Panc1 (cell line): ENCODE results near the gene TRIM3. TPM values are rescaled to one million over a fixed set of nuclear protein-coding genes. Genes with fewer than 3 reads are reported as not detected.

Experiments
- ATAC-seq: fragments of 200-7000 bp; cut with Tn5 transposase; 2 replicates; pipeline ENCODE4 v1.9.1; 2020; ENCODE audit warnings: mild to moderate bottlenecking, moderate library complexity
- BruUV-seq: library from RNA; stranded (reverse); fragments of 400-500 nt; replicated peaks from 2 replicates; lab custom pipeline; 2021; lab: Mats Ljungman, UMichigan
- CTCF ChIA-PET: fragments of 300-600 bp; sonication (Branson Sonifier 250); formaldehyde crosslinking; loops from one replicate; lab custom pipeline; 2022; ENCODE audit warnings: antibody characterized with exemption; lab: Charles Lee
- POLR2A ChIA-PET: fragments of 300-600 bp; sonication (Branson Sonifier 250); formaldehyde crosslinking; loops from one replicate; lab custom pipeline; 2022; ENCODE audit warnings: antibody characterized with exemption; lab: Charles Lee
- DNase-seq: peaks from one replicate; pipeline ENCODE4 v3.0.0-alpha.2; 2010; ENCODE audit warnings: low read depth, low spot score
- H3K27ac ChIP-seq: 2 replicates; pipeline ENCODE4 v1.5.1; 2011; ENCODE audit warnings: mild to moderate bottlenecking, low read length, inconsistent platforms
- H3K27me3 ChIP-seq: fragments of 200-500 bp; sonication (Bioruptor generic); 2 replicates; pipeline ENCODE4 v1.6.0; 2014; ENCODE audit warnings: low read length, inconsistent platforms; ENCODE audit not compliant: control insufficient read depth, insufficient read depth
- H3K36me3 ChIP-seq: fragments of 200-500 bp; sonication (Bioruptor generic); 2 replicates; pipeline ENCODE4 v1.5.1; 2014; ENCODE audit warnings: inconsistent platforms, mild to moderate bottlenecking, low read length, moderate library complexity; ENCODE audit not compliant: control insufficient read depth, insufficient read depth
- H3K4me1 ChIP-seq: 2 replicates; pipeline ENCODE4 v1.5.1; 2011; ENCODE audit warnings: inconsistent platforms, mild to moderate bottlenecking, low read length, moderate library complexity; ENCODE audit not compliant: control insufficient read depth, insufficient read depth
- H3K4me3 ChIP-seq, 2 experiments: 2 replicates each; pipeline ENCODE4 v1.5.1; 2011 to 2012; ENCODE audit warnings: low read depth in 2 of 2, low read length in 2 of 2, mild to moderate bottlenecking in 2 of 2, inconsistent platforms in 1 of 2, moderate library complexity in 1 of 2
- H3K9me3 ChIP-seq: fragments of 200-500 bp; sonication (Bioruptor generic); 2 replicates; pipeline ENCODE4 v1.5.1; 2014; ENCODE audit warnings: low read depth, mild to moderate bottlenecking, inconsistent platforms, low read length, moderate library complexity; ENCODE audit not compliant: control insufficient read depth, insufficient read depth
- POLR2AphosphoS5 ChIP-seq: IDR thresholded peaks from 2 replicates; pipeline ENCODE4 v1.6.1; 2012; ENCODE audit warnings: mild to moderate bottlenecking, low read depth, low read length, moderate library complexity
- SIN3A ChIP-seq: IDR thresholded peaks from 2 replicates; pipeline ENCODE4 v1.6.1; 2012; ENCODE audit warnings: low read depth, mild to moderate bottlenecking, low read length, moderate library complexity, borderline replicate concordance; ENCODE audit not compliant: insufficient read depth
- TCF7L2 ChIP-seq: IDR thresholded peaks from 2 replicates; pipeline ENCODE4 v1.6.1; 2011; ENCODE audit warnings: mild to moderate bottlenecking, low read depth, low read length, inconsistent platforms
- in situ Hi-C: cut with HindIII; loops from 2 replicates; pipeline ENCODE4 v1.10.0; 2016; ENCODE audit warnings: low sequenced_read_pairs, low pct_unique_long_range_greater_than_20kb
- intact Hi-C: fragments of 100-400 bp; cut with micrococcal nuclease; formaldehyde crosslinking; loops from one replicate; pipeline ENCODE4 v1.10.0; 2022; ENCODE audit not compliant: unreplicated experiment
- total RNA-seq: library from RNA; stranded (reverse); gene quantifications from one replicate; pipeline ENCODE4 v1.2.1, GENCODE V29; 2021; ENCODE audit not compliant: unreplicated experiment
- TF ChIP-seq, protein P1 (sequence below), 2 experiments: IDR thresholded peaks; 2 replicates each; pipeline ENCODE4 v1.6.1; 2011 to 2012; ENCODE audit warnings: low read depth in 2 of 2, control low read depth in 1 of 2, low read length in 1 of 2, mild to moderate bottlenecking in 1 of 2, moderate library complexity in 1 of 2; ENCODE audit not compliant: insufficient read depth in 1 of 2
- TF ChIP-seq, protein P2 (sequence below): fragments of 450-650 bp; IDR thresholded peaks from 2 replicates; pipeline ENCODE4 v1.5.1; 2017; ENCODE audit warnings: mild to moderate bottlenecking

Gene TRIM3
- total RNA-seq, 1 experiment from 2014 or later = 35.4 TPM

DNA sequence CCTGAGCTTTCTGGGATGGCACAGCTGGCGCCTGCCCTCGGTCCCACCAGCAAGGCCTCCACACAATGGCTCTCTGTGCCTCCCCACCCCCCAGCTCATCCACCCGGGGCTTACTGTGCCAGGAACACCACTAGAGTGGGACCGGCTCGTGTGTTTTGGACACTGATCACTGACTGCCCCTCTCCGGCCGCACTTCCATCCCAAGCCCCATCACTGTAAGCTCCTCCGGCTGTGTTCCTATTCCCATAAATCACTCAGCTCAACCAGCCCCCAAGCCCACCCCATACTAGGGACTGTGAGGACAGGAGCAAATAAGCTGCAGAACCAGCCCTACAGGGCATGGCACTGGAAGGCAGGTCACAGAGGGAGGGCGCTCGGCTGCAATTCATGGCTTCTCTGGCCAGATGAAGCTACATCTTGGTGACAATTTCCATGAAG is 62.1 kb downstream of the TRIM3 start:
- Histone ChIP-seq H3K9me3 (no peaks in the 10 kb centered on the region), H3K4me1 (no peaks in the 10 kb centered on the region), H3K27me3 (no peaks in the 10 kb centered on the region), H3K4me3 (no peak overlapping the region), H3K27ac (no peak overlapping the region), H3K36me3 (no peaks in the 10 kb centered on the region)
- ATAC-seq = 0 out of 2 replicates have a peak, but pooled peaks have one; percentile 10
- in situ Hi-C loops = no loop called here
- BruUV-seq = no TSS peak
- intact Hi-C loops = no loop called here
- no peak for DNase-seq
- TF ChIP-seq, protein P1, sequence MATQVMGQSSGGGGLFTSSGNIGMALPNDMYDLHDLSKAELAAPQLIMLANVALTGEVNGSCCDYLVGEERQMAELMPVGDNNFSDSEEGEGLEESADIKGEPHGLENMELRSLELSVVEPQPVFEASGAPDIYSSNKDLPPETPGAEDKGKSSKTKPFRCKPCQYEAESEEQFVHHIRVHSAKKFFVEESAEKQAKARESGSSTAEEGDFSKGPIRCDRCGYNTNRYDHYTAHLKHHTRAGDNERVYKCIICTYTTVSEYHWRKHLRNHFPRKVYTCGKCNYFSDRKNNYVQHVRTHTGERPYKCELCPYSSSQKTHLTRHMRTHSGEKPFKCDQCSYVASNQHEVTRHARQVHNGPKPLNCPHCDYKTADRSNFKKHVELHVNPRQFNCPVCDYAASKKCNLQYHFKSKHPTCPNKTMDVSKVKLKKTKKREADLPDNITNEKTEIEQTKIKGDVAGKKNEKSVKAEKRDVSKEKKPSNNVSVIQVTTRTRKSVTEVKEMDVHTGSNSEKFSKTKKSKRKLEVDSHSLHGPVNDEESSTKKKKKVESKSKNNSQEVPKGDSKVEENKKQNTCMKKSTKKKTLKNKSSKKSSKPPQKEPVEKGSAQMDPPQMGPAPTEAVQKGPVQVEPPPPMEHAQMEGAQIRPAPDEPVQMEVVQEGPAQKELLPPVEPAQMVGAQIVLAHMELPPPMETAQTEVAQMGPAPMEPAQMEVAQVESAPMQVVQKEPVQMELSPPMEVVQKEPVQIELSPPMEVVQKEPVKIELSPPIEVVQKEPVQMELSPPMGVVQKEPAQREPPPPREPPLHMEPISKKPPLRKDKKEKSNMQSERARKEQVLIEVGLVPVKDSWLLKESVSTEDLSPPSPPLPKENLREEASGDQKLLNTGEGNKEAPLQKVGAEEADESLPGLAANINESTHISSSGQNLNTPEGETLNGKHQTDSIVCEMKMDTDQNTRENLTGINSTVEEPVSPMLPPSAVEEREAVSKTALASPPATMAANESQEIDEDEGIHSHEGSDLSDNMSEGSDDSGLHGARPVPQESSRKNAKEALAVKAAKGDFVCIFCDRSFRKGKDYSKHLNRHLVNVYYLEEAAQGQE (IDR thresholded peaks at IDR 0.05; ENCODE audit: insufficient read depth in 1 of 2, low read depth in 2 of 2, low read length in 1 of 2) = no peak
- TF ChIP-seq SIN3A = no peak
- no peak for TF ChIP-seq POLR2AphosphoS5
- TF ChIP-seq TCF7L2 = no peak
- TF ChIP-seq, protein P2, sequence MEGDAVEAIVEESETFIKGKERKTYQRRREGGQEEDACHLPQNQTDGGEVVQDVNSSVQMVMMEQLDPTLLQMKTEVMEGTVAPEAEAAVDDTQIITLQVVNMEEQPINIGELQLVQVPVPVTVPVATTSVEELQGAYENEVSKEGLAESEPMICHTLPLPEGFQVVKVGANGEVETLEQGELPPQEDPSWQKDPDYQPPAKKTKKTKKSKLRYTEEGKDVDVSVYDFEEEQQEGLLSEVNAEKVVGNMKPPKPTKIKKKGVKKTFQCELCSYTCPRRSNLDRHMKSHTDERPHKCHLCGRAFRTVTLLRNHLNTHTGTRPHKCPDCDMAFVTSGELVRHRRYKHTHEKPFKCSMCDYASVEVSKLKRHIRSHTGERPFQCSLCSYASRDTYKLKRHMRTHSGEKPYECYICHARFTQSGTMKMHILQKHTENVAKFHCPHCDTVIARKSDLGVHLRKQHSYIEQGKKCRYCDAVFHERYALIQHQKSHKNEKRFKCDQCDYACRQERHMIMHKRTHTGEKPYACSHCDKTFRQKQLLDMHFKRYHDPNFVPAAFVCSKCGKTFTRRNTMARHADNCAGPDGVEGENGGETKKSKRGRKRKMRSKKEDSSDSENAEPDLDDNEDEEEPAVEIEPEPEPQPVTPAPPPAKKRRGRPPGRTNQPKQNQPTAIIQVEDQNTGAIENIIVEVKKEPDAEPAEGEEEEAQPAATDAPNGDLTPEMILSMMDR = no peak
- ChIA-PET POLR2A (no interaction called here), CTCF (no interaction called here)

DNA sequence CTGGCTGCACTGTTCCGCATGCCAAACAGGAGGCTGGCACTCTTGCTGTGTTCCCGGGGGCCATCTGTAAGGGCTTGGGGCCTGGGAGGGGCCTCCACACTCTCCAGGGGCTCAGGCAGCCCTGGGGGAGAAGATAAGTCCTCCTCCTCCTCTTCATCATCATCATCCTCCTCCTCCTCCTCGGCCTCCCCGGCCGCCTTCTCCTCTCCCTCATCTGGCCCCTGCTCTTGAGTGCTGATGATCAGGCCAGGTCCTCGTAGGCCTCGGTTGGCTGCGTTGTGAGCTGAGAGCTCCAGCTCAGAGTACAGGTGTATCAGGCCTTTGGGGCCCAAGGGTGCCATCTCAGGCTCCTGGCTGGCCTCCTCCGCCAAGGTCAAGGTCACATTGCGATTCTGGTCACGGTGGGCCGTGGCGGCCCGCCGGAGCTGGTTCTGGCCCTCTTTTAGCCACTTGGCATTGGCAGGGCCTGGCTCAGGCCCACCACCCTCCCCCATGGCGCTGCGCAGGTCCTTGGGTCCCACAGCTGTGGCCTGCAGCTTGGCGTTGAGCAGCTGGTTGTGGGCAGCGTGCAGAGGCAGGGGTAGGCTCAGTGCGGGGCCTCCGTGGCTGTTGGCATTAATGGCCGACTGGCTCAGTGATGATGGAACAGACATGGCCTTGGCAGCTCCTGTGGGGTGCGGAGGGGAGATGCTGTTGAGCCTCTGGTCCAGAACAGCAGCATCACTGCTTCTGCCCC is 62.9 kb downstream of the TRIM3 start:
- in situ Hi-C loops = no loop called here
- Histone ChIP-seq H3K4me1 (no peaks in the 10 kb centered on the region), H3K27ac (no peak overlapping the region), H3K4me3 (no peak overlapping the region), H3K36me3 (no peaks in the 10 kb centered on the region), H3K27me3 (no peaks in the 10 kb centered on the region), H3K9me3 (no peaks in the 10 kb centered on the region)
- ATAC-seq (no peak), DNase-seq (no peak)
- ChIA-PET CTCF (no interaction called here), POLR2A (no interaction called here)
- TF ChIP-seq TCF7L2 (no peak), POLR2AphosphoS5 (no peak), SIN3A (no peak)
- TF ChIP-seq, protein P1 (IDR thresholded peaks at IDR 0.05; ENCODE audit: insufficient read depth in 1 of 2, low read depth in 2 of 2, low read length in 1 of 2) = no peak
- TF ChIP-seq, protein P2 = no peak
- intact Hi-C loops = no loop called here
- BruUV-seq = no TSS peak
